Pancreas (tissue), 10 donors: ENCODE results near the gene ZNF384. TPM values are rescaled to one million over a fixed set of nuclear protein-coding genes. Genes with fewer than 3 reads are reported as not detected.
A peak's percentile ranks its signal among the peaks of the same experiment; 100 is the strongest.

ENCODE experiments used
- ATAC-seq, 4 donors: fragments of 200-7000 bp; cut with Tn5 transposase; one replicate each; pipeline versions ENCODE4 v1.8.0 to v1.9.1; 2020; ENCODE audit warnings: mild to moderate bottlenecking in 4 of 4, moderate library complexity in 4 of 4
- DNase-seq, 6 donors: peaks; one replicate each; pipeline ENCODE4 v3.0.0-alpha.2; 2020
- FAIRE-seq: peaks from 2 replicates; lab custom pipeline; 2012; peaks lifted over from hg19 to GRCh38; lab: Jason Lieb, UNC
- H3K27ac ChIP-seq, 4 donors: fragments of 200-600 bp; sonication (generic); 1 replicate in 3 of 4; 2 replicates in 1 of 4; pipeline versions ENCODE4 v1.5.0 to v1.8.0; 2020
- H3K27me3 ChIP-seq, 4 donors: fragments of 200-600 bp; one replicate each; pipeline ENCODE4 v1.8.0; 2021
- H3K36me3 ChIP-seq, 3 donors: fragments of 200-600 bp; sonication (generic) in 1 of 3; one replicate each; pipeline versions ENCODE4 v1.5.0 to v1.8.0; 2020 to 2021
- H3K4me1 ChIP-seq, 3 donors: fragments of 200-600 bp; one replicate each; pipeline ENCODE4 v1.8.0; 2021
- H3K4me3 ChIP-seq, 4 donors: fragments of 200-600 bp; sonication (generic) in 2 of 4; one replicate each; pipeline versions ENCODE4 v1.5.0 to v1.8.0; 2020 to 2021
- H3K9me3 ChIP-seq, 4 donors: fragments of 200-600 bp; one replicate each; pipeline ENCODE4 v1.8.0; 2021
- CTCF ChIP-seq, 4 donors: fragments of 200-600 bp; sonication (generic) in 3 of 4; IDR thresholded peaks; one replicate each; pipeline versions ENCODE4 v1.5.0 to v1.8.0; 2021; ENCODE audit warnings: antibody characterized with exemption in 4 of 4
- WGBS, 2 donors: extraction: QIAGEN DNeasy Blood & Tissue Kit; methylation state at CpG; one replicate each; pipeline ENCODE4 v1.1.7; 2013; 5-methylcytosine and 5-hydroxymethylcytosine counted together
- intact Hi-C, 3 donors: fragments of 100-400 bp; cut with DNase I; formaldehyde crosslinking; loops; one replicate each; pipeline versions ENCODE4 v1.11.1 to v1.14.2; 2022
- polyA plus RNA-seq, 2 donors: library from polyadenylated mRNA; stranded (reverse); fragments of 200-250 nt; gene quantifications; one replicate each; pipeline ENCODE4 v1.2.3, GENCODE V29; 2013
- total RNA-seq, 6 donors: library from RNA; stranded (reverse); fragmentation: NEBNext Ultra II Directional in 4 of 6; extraction: Animal tissue kit (Norgen Biotek cat#: 25700) in 4 of 6; gene quantifications; one replicate each; pipeline versions ENCODE4 v1.2.1 to v1.2.4, GENCODE V29; 2021 to 2023
- donor health status: healthy with polysubstance abuse.
- donor health status: DM: no; HTN: no; CAD: no; lungs with moderate emphysema.
- donor health status: DM: no; HTN: no; CAD: no.
- donor health status: control.
- donor health status: control.
- donor health status: Bipolar disorder and iron deficiency.
- donor health status: DM: yes; HTN: yes; CAD: no.
- donor health status: DM: no; HTN: no; CAD: no.
- donor health status: DM: no; HTN: no; CAD: no.
- donor health status: DM: yes; HTN: yes; CAD: no.

The ZNF384 gene
- total and polyA plus RNA-seq, 8 donors, result 20.4 to 36.7 (median 26.2) TPM

- H3K9me3 ChIP-seq, result no peaks in the 10 kb centered on the region
- H3K27me3 ChIP-seq, result no peaks in the 10 kb centered on the region
- DNase-seq (no peak), FAIRE-seq (no peak), ATAC-seq (no peak)
- H3K36me3 ChIP-seq, result peaks cover 6 to 56% (median 39%) of the 10 kb centered on the region in 3 donors
- H3K4me1 ChIP-seq, result peaks cover 0 to 3% (median 0%) of the 10 kb centered on the region in 3 donors
- no peak overlapping the region for H3K4me3 ChIP-seq
- 79 to 80% methylated on average over 8 of the region's 8 CpGs for WGBS, 2 donors
- no peak for TF ChIP-seq CTCF (IDR thresholded peaks at IDR 0.05)
- H3K27ac ChIP-seq, result no peak overlapping the region
- intact Hi-C loops, result no loop called here
Observed at GRCh38 chr12:6667559-6668210, 21.5 kb downstream of the ZNF384 start.

DNA sequence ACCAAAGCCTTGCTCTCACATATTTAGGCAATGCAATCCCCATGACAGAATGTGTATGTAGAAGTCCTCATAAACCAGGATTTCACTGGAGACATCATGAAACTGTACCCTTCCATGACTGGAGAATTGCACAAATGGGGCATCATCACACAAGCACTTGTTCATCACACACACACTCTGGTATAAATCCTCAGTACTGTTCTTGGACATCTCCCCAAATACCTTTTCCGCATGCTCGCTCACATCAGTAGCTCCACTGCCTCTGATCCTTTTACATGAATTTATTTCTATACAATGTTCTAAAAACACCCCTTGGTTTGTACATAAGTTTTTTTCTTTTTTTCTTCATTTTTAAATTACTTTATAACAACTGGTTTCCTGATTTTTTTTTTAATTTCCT, 23.0 kb downstream of the ZNF384 start:
- Histone ChIP-seq H3K27me3 (no peaks in the 10 kb centered on the region), H3K36me3 (peaks cover 0 to 42% (median 24%) of the 10 kb centered on the region in 3 donors), H3K4me3 (no peak overlapping the region), H3K27ac (no peak overlapping the region), H3K9me3 (no peaks in the 10 kb centered on the region), H3K4me1 (peaks cover 0 to 13% (median 0%) of the 10 kb centered on the region in 3 donors)
- FAIRE-seq (no peak), DNase-seq (no peak), ATAC-seq (no peak)
- intact Hi-C loops, result no loop called here
- no peak for TF ChIP-seq CTCF (IDR thresholded peaks at IDR 0.05)
- 99 to 100% methylated on average over 2 of the region's 2 CpGs for WGBS, 2 donors

- WGBS, 2 donors, result 88 to 95% methylated on average over 1 to 2 of the region's 2 CpGs
- DNase-seq (no peak), FAIRE-seq (no peak), ATAC-seq (no peak)
- intact Hi-C loops, result no loop called here
- Histone ChIP-seq H3K4me3 (no peak overlapping the region), H3K27ac (no peak overlapping the region), H3K4me1 (peaks cover 0 to 13% (median 0%) of the 10 kb centered on the region in 3 donors), H3K27me3 (no peaks in the 10 kb centered on the region), H3K9me3 (no peaks in the 10 kb centered on the region), H3K36me3 (peaks cover 0 to 29% (median 13%) of the 10 kb centered on the region in 3 donors)
- TF ChIP-seq CTCF (IDR thresholded peaks at IDR 0.05), result no peak
Observed at GRCh38 chr12:6664902-6665301, 24.3 kb downstream of the ZNF384 start.

DNA sequence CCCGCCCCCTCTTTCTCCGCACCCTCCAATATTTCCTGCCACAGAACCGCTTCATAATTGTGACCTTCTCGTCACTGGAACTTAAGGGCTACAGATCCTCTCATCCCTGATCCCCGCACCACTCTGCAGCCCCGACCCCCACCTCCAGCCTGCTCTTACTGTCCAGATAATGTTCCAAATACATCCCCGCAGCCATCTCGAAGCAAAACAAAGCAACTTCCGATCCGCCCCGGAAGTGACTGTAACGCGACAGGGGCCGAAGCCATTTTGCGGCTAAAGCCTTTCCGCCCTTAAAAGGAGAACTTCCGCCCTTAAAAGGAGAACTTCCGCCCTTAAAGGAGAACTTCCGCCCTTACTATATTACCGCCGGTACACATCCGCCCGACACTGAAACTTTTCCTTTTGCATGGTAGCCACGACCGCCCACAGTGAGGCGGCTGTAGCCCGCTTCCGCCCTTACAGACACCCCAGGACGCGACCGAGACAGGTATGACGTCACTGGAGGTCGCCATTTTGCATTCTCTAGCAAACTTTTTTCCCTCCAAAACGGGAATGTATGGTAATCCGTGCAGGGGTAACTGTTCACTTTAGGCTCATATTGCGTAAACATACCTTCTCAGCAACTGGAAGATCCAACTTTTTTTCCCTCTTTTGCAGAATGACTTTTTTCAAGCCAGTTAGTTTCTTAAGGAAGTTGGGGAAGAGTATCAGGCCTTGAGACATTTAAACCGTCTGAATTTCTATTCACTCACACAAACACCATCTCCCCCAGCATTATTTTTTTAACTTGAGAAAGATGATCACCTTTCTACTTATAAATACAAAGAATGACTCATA, 26.1 kb downstream of the ZNF384 start, which contains the start of gene ING4:
ING4 (minus strand) TSS at position 214 of the 837 bp plus-strand sequence; CDS start at position 196, 18 bp downstream.
- Histone ChIP-seq H3K36me3 (peaks cover 0 to 13% (median 0%) of the 10 kb centered on the region in 3 donors), H3K27me3 (no peaks in the 10 kb centered on the region), H3K27ac (peak within 1 kb of the TSS; percentile 43 to 82 (median 66)), H3K9me3 (no peaks in the 10 kb centered on the region), H3K4me1 (peaks cover 0 to 13% (median 0%) of the 10 kb centered on the region in 3 donors), H3K4me3 (peak within 1 kb of the TSS; percentile 50 to 66 (median 56))
- WGBS, 2 donors, result 2% methylated on average over 37 of the region's 37 CpGs
- peak; percentile 99 to 100 (median 99) for ATAC-seq
- no peak for TF ChIP-seq CTCF (IDR thresholded peaks at IDR 0.05)
- FAIRE-seq, result peak; percentile 96
- DNase-seq, result peak; percentile 87 to 98 (median 98)
- intact Hi-C loops, result no loop called here
